B cell (primary cell): Measurements from ENCODE around the gene GNB5. TPM values are rescaled to one million over a fixed set of nuclear protein-coding genes. Genes with fewer than 3 reads are reported as not detected.

Experiments
- ATAC-seq: fragments of 200-7000 bp; cut with Tn5 transposase; one replicate; pipeline ENCODE4 v1.10.0; 2021; ENCODE audit warnings: low read depth, mild to moderate bottlenecking, moderate number of reproducible peaks, moderate library complexity
- CTCF ChIA-PET: fragments of 350-600 bp; sonication (Branson Sonifier 250); formaldehyde crosslinking; loops from one replicate; lab custom pipeline; 2021; ENCODE audit warnings: antibody characterized with exemption, inconsistent platforms; lab: Charles Lee
- POLR2A ChIA-PET: fragments of 350-600 bp; sonication (Branson Sonifier 250); formaldehyde crosslinking; loops from one replicate; lab custom pipeline; 2021; ENCODE audit warnings: antibody characterized with exemption; lab: Charles Lee
- DNase-seq: peaks from one replicate; pipeline ENCODE4 v3.0.0; 2013
- H2AFZ ChIP-seq: 2 replicates; pipeline ENCODE4 v1.6.1; 2012; ENCODE audit warnings: mild to moderate bottlenecking, low read depth, low read length; ENCODE audit not compliant: insufficient read depth, poor library complexity, severe bottlenecking
- H3K27ac ChIP-seq, 2 donors: 1 replicate in 1 of 2; 2 replicates in 1 of 2; pipeline ENCODE4 v1.5.1; 2012 to 2013; ENCODE audit warnings: low read length in 2 of 2, mild to moderate bottlenecking in 2 of 2, moderate library complexity in 1 of 2
- H3K27me3 ChIP-seq, 4 experiments: fragments of 200-600 bp in 1 of 4; sonication (generic) in 1 of 4; replicated peaks in 1 of 4; 1 replicate in 2 of 4; 2 replicates in 2 of 4; pipeline versions ENCODE4 v1.6.1 to v1.7.0; 2013 to 2016; ENCODE audit warnings: low read length in 3 of 4, mild to moderate bottlenecking in 2 of 4, mixed read lengths in 1 of 4, moderate library complexity in 1 of 4; ENCODE audit not compliant: insufficient read depth in 4 of 4, control insufficient read depth in 3 of 4; ENCODE audit errors: control extremely low read depth in 1 of 4
- H3K36me3 ChIP-seq, 2 experiments: replicated peaks in 1 of 2; 1 replicate in 1 of 2; 2 replicates in 1 of 2; pipeline versions ENCODE4 v1.6.1 to v1.7.1; 2013; ENCODE audit warnings: low read length in 1 of 2; ENCODE audit not compliant: insufficient read depth in 2 of 2, control insufficient read depth in 1 of 2; ENCODE audit errors: control extremely low read depth in 1 of 2, extremely low read depth in 1 of 2
- H3K4me1 ChIP-seq, 2 donors: fragments of 200-600 bp in 1 of 2; sonication (generic) in 1 of 2; 1 replicate in 1 of 2; 2 replicates in 1 of 2; pipeline versions ENCODE4 v1.5.1 to v1.6.1; 2013 to 2017; ENCODE audit warnings: low read length in 2 of 2; ENCODE audit not compliant: control insufficient read depth in 2 of 2, insufficient read depth in 2 of 2
- H3K4me2 ChIP-seq: replicated peaks from 2 replicates; pipeline ENCODE3; 2012; ENCODE audit warnings: mild to moderate bottlenecking, low read depth, low read length; ENCODE audit not compliant: poor library complexity, severe bottlenecking
- H3K4me3 ChIP-seq, 5 experiments: fragments of 200-600 bp in 1 of 5; sonication (generic) in 1 of 5; 1 replicate in 3 of 5; 2 replicates in 2 of 5; pipeline versions ENCODE4 v1.5.1 to v1.7.0; 2011 to 2016; ENCODE audit warnings: low read length in 4 of 5, mild to moderate bottlenecking in 4 of 5, low read depth in 2 of 5, control low read depth in 1 of 5, moderate library complexity in 1 of 5; ENCODE audit not compliant: insufficient read depth in 1 of 5; ENCODE audit errors: control extremely low read depth in 1 of 5, extremely low read depth in 1 of 5
- H3K79me2 ChIP-seq: fragments of 200-600 bp; sonication (generic); one replicate; pipeline ENCODE4 v1.6.0; 2016; ENCODE audit warnings: low read length; ENCODE audit not compliant: control insufficient read depth, insufficient read depth
- H3K9ac ChIP-seq: fragments of 200-600 bp; sonication (generic); 2 replicates; pipeline ENCODE4 v1.6.1; 2017; ENCODE audit warnings: mild to moderate bottlenecking, low read length, moderate library complexity
- H3K9me3 ChIP-seq, 3 donors: one replicate each; pipeline versions ENCODE4 v1.6.1 to v1.7.1; 2013; ENCODE audit warnings: low read length in 2 of 3; ENCODE audit not compliant: control insufficient read depth in 2 of 3, insufficient read depth in 1 of 3; ENCODE audit errors: control extremely low read depth in 1 of 3
- H4K20me1 ChIP-seq: 2 replicates; pipeline ENCODE4 v1.6.0; 2012; ENCODE audit warnings: mild to moderate bottlenecking, low read length; ENCODE audit not compliant: insufficient read depth, control insufficient read depth, poor library complexity, severe bottlenecking
- H3K27ac Mint-ChIP-seq: one replicate; pipeline ENCODE4 v1.8.0; 2021; ENCODE audit warnings: mixed read lengths
- H3K27me3 Mint-ChIP-seq: one replicate; pipeline ENCODE4 v1.8.0; 2021; ENCODE audit warnings: mixed read lengths
- H3K4me1 Mint-ChIP-seq: one replicate; pipeline ENCODE4 v1.8.0; 2021; ENCODE audit warnings: mixed read lengths
- H3K4me3 Mint-ChIP-seq: one replicate; pipeline ENCODE4 v1.8.0; 2021; ENCODE audit warnings: mixed read lengths
- H3K9me3 Mint-ChIP-seq: one replicate; pipeline ENCODE4 v1.8.0; 2022; ENCODE audit warnings: mixed read lengths; ENCODE audit not compliant: insufficient read depth
- EZH2 ChIP-seq: IDR thresholded peaks from 2 replicates; pipeline ENCODE4 v1.6.1; 2012; ENCODE audit warnings: borderline replicate concordance, low read depth, mild to moderate bottlenecking, moderate library complexity, low read length; ENCODE audit not compliant: insufficient read depth, poor library complexity, severe bottlenecking
- WGBS: methylation state at CpG from one replicate; pipeline ENCODE4 v1.1.5; 2013; ENCODE audit warnings: missing lambda C conversion rate; ENCODE audit not compliant: insufficient coverage; 5-methylcytosine and 5-hydroxymethylcytosine counted together
- intact Hi-C: fragments of 100-400 bp; cut with micrococcal nuclease; formaldehyde crosslinking; loops from one replicate; pipeline ENCODE4 v1.10.0; 2022
- polyA plus RNA-seq: library from polyadenylated mRNA; depleted of rRNA; stranded (reverse); fragments of >200 nt; gene quantifications from 2 replicates; pipeline ENCODE4 v1.2.3, GENCODE V29; 2012
- total RNA-seq, 2 donors: library from RNA; stranded (reverse); fragments of 120-200 nt in 1 of 2; gene quantifications; 1 replicate in 1 of 2; 2 replicates in 1 of 2; pipeline versions ENCODE4 v1.2.3 to v1.2.4, GENCODE V29; 2013 to 2022
- TF ChIP-seq, protein P1 (sequence below): fragments of 200-600 bp; IDR thresholded peaks from one replicate; pipeline ENCODE4 v1.8.0; 2022; ENCODE audit warnings: antibody characterized with exemption, mild to moderate bottlenecking

The GNB5 gene
- total and polyA plus RNA-seq, 2 donors (not counting 1 experiment from before 2014, with no cell fraction given) = 58.5 to 142 TPM

DNA sequence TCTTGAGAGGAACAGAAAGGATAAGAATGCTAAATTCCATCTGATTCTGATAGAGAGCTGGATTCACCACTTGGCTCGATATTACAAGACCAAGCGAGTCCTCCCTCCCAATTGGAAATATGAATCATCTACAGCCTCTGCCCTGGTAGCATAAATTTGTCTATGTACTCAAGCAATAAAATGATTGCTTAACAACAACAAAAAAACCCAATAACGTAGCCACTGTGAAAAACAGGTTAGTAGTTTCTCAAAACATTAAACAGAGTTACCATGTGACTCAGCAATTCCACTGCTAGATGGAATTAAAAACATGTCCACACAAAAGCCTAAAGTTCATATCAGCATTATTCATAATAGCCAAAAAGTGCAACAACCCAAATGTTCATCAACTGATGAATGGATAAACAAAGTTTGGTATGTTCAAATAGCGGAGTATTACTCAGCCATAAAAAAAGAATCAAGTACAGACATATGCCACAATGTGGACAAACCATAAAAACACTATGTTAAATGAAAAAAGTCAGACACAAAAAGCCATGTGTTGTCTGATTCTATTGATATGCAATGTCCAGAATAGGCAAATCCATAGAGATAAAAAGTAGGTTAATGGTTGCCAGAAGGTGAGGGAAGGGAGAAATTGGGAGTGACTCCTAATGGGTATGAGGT is 95.5 kb downstream of the GNB5 start:
- H3K9me3 Mint-ChIP-seq = no peaks in the 10 kb centered on the region
- Histone ChIP-seq H3K4me1 (no peaks in the 10 kb centered on the region), H3K9me3 (peaks cover 0 to under 1% (median under 1%) of the 10 kb centered on the region in 3 donors), H3K9ac (no peak overlapping the region), H3K27me3 (peaks cover 0 to 4% (median 0%) of the 10 kb centered on the region in 4 experiments), H3K4me3 (no peak overlapping the region), H3K4me2 (no peak overlapping the region), H3K79me2 (no peaks in the 10 kb centered on the region), H3K36me3 (no peaks in the 10 kb centered on the region), H4K20me1 (no peaks in the 10 kb centered on the region), H3K27ac (no peak overlapping the region), H2AFZ (no peak overlapping the region)
- no peaks in the 10 kb centered on the region for H3K4me1 Mint-ChIP-seq
- POLR2A ChIA-PET = interaction anchor here (0.6 to 0.7 kb wide), 2 partner anchors 18 to 67 kb away, joined by 3 to 4 read pairs; no protein-coding TSS in a partner anchor
- WGBS = 100% methylated on average over 1 of the region's 4 CpGs
- H3K27ac Mint-ChIP-seq = no peak overlapping the region
- no peak overlapping the region for H3K4me3 Mint-ChIP-seq
- no peaks in the 10 kb centered on the region for H3K27me3 Mint-ChIP-seq
- CTCF ChIA-PET = no interaction called here
- intact Hi-C loops = no loop called here
- no peak for ATAC-seq
- no peak for DNase-seq
- TF ChIP-seq, protein P1, sequence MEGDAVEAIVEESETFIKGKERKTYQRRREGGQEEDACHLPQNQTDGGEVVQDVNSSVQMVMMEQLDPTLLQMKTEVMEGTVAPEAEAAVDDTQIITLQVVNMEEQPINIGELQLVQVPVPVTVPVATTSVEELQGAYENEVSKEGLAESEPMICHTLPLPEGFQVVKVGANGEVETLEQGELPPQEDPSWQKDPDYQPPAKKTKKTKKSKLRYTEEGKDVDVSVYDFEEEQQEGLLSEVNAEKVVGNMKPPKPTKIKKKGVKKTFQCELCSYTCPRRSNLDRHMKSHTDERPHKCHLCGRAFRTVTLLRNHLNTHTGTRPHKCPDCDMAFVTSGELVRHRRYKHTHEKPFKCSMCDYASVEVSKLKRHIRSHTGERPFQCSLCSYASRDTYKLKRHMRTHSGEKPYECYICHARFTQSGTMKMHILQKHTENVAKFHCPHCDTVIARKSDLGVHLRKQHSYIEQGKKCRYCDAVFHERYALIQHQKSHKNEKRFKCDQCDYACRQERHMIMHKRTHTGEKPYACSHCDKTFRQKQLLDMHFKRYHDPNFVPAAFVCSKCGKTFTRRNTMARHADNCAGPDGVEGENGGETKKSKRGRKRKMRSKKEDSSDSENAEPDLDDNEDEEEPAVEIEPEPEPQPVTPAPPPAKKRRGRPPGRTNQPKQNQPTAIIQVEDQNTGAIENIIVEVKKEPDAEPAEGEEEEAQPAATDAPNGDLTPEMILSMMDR = no peak
- no peak for TF ChIP-seq EZH2
